Panc1 (cell line): ENCODE data around the gene TMEM132C. TPM values are rescaled to one million over a fixed set of nuclear protein-coding genes. Genes with fewer than 3 reads are reported as not detected.

ENCODE experiments used
- ATAC-seq: fragments of 200-7000 bp; cut with Tn5 transposase; 2 replicates; pipeline ENCODE4 v1.9.1; 2020; ENCODE audit warnings: mild to moderate bottlenecking, moderate library complexity
- BruUV-seq: library from RNA; stranded (reverse); fragments of 400-500 nt; replicated peaks from 2 replicates; lab custom pipeline; 2021; lab: Mats Ljungman, UMichigan
- CTCF ChIA-PET: fragments of 300-600 bp; sonication (Branson Sonifier 250); formaldehyde crosslinking; loops from one replicate; lab custom pipeline; 2022; ENCODE audit warnings: antibody characterized with exemption; lab: Charles Lee
- POLR2A ChIA-PET: fragments of 300-600 bp; sonication (Branson Sonifier 250); formaldehyde crosslinking; loops from one replicate; lab custom pipeline; 2022; ENCODE audit warnings: antibody characterized with exemption; lab: Charles Lee
- DNase-seq: peaks from one replicate; pipeline ENCODE4 v3.0.0-alpha.2; 2010; ENCODE audit warnings: low read depth, low spot score
- H3K27ac ChIP-seq: 2 replicates; pipeline ENCODE4 v1.5.1; 2011; ENCODE audit warnings: mild to moderate bottlenecking, low read length, inconsistent platforms
- H3K27me3 ChIP-seq: fragments of 200-500 bp; sonication (Bioruptor generic); 2 replicates; pipeline ENCODE4 v1.6.0; 2014; ENCODE audit warnings: low read length, inconsistent platforms; ENCODE audit not compliant: control insufficient read depth, insufficient read depth
- H3K36me3 ChIP-seq: fragments of 200-500 bp; sonication (Bioruptor generic); 2 replicates; pipeline ENCODE4 v1.5.1; 2014; ENCODE audit warnings: inconsistent platforms, mild to moderate bottlenecking, low read length, moderate library complexity; ENCODE audit not compliant: control insufficient read depth, insufficient read depth
- H3K4me1 ChIP-seq: 2 replicates; pipeline ENCODE4 v1.5.1; 2011; ENCODE audit warnings: inconsistent platforms, mild to moderate bottlenecking, low read length, moderate library complexity; ENCODE audit not compliant: control insufficient read depth, insufficient read depth
- H3K4me3 ChIP-seq, 2 experiments: 2 replicates each; pipeline ENCODE4 v1.5.1; 2011 to 2012; ENCODE audit warnings: low read depth in 2 of 2, low read length in 2 of 2, mild to moderate bottlenecking in 2 of 2, inconsistent platforms in 1 of 2, moderate library complexity in 1 of 2
- H3K9me3 ChIP-seq: fragments of 200-500 bp; sonication (Bioruptor generic); 2 replicates; pipeline ENCODE4 v1.5.1; 2014; ENCODE audit warnings: low read depth, mild to moderate bottlenecking, inconsistent platforms, low read length, moderate library complexity; ENCODE audit not compliant: control insufficient read depth, insufficient read depth
- POLR2AphosphoS5 ChIP-seq: IDR thresholded peaks from 2 replicates; pipeline ENCODE4 v1.6.1; 2012; ENCODE audit warnings: mild to moderate bottlenecking, low read depth, low read length, moderate library complexity
- SIN3A ChIP-seq: IDR thresholded peaks from 2 replicates; pipeline ENCODE4 v1.6.1; 2012; ENCODE audit warnings: low read depth, mild to moderate bottlenecking, low read length, moderate library complexity, borderline replicate concordance; ENCODE audit not compliant: insufficient read depth
- TCF7L2 ChIP-seq: IDR thresholded peaks from 2 replicates; pipeline ENCODE4 v1.6.1; 2011; ENCODE audit warnings: mild to moderate bottlenecking, low read depth, low read length, inconsistent platforms
- in situ Hi-C: cut with HindIII; loops from 2 replicates; pipeline ENCODE4 v1.10.0; 2016; ENCODE audit warnings: low sequenced_read_pairs, low pct_unique_long_range_greater_than_20kb
- intact Hi-C: fragments of 100-400 bp; cut with micrococcal nuclease; formaldehyde crosslinking; loops from one replicate; pipeline ENCODE4 v1.10.0; 2022; ENCODE audit not compliant: unreplicated experiment
- total RNA-seq: library from RNA; stranded (reverse); gene quantifications from one replicate; pipeline ENCODE4 v1.2.1, GENCODE V29; 2021; ENCODE audit not compliant: unreplicated experiment
- TF ChIP-seq, protein P1 (sequence below), 2 experiments: IDR thresholded peaks; 2 replicates each; pipeline ENCODE4 v1.6.1; 2011 to 2012; ENCODE audit warnings: low read depth in 2 of 2, control low read depth in 1 of 2, low read length in 1 of 2, mild to moderate bottlenecking in 1 of 2, moderate library complexity in 1 of 2; ENCODE audit not compliant: insufficient read depth in 1 of 2
- TF ChIP-seq, protein P2 (sequence below): fragments of 450-650 bp; IDR thresholded peaks from 2 replicates; pipeline ENCODE4 v1.5.1; 2017; ENCODE audit warnings: mild to moderate bottlenecking

Gene TMEM132C
- total RNA-seq, 1 experiment from 2014 or later = not detected

- in situ Hi-C loops = no loop called here
Observed at GRCh38 chr12:128290938-128291337, 24.0 kb downstream of the TMEM132C start.

GRCh38 chr12:128298091-128298748, 31.2 kb downstream of the TMEM132C start:
- ATAC-seq (no peak), DNase-seq (no peak)
- Histone ChIP-seq H3K27ac (no peak overlapping the region), H3K4me3 (no peak overlapping the region), H3K27me3 (no peaks in the 10 kb centered on the region), H3K4me1 (no peaks in the 10 kb centered on the region), H3K36me3 (no peaks in the 10 kb centered on the region), H3K9me3 (no peaks in the 10 kb centered on the region)
- ChIA-PET CTCF (no interaction called here), POLR2A (no interaction called here)
- intact Hi-C loops (no loop called here), in situ Hi-C loops (no loop called here)
- TF ChIP-seq TCF7L2 (no peak), SIN3A (no peak), POLR2AphosphoS5 (no peak)
- TF ChIP-seq, protein P1, sequence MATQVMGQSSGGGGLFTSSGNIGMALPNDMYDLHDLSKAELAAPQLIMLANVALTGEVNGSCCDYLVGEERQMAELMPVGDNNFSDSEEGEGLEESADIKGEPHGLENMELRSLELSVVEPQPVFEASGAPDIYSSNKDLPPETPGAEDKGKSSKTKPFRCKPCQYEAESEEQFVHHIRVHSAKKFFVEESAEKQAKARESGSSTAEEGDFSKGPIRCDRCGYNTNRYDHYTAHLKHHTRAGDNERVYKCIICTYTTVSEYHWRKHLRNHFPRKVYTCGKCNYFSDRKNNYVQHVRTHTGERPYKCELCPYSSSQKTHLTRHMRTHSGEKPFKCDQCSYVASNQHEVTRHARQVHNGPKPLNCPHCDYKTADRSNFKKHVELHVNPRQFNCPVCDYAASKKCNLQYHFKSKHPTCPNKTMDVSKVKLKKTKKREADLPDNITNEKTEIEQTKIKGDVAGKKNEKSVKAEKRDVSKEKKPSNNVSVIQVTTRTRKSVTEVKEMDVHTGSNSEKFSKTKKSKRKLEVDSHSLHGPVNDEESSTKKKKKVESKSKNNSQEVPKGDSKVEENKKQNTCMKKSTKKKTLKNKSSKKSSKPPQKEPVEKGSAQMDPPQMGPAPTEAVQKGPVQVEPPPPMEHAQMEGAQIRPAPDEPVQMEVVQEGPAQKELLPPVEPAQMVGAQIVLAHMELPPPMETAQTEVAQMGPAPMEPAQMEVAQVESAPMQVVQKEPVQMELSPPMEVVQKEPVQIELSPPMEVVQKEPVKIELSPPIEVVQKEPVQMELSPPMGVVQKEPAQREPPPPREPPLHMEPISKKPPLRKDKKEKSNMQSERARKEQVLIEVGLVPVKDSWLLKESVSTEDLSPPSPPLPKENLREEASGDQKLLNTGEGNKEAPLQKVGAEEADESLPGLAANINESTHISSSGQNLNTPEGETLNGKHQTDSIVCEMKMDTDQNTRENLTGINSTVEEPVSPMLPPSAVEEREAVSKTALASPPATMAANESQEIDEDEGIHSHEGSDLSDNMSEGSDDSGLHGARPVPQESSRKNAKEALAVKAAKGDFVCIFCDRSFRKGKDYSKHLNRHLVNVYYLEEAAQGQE (IDR thresholded peaks at IDR 0.05; ENCODE audit: insufficient read depth in 1 of 2, low read depth in 2 of 2, low read length in 1 of 2) = no peak
- TF ChIP-seq, protein P2, sequence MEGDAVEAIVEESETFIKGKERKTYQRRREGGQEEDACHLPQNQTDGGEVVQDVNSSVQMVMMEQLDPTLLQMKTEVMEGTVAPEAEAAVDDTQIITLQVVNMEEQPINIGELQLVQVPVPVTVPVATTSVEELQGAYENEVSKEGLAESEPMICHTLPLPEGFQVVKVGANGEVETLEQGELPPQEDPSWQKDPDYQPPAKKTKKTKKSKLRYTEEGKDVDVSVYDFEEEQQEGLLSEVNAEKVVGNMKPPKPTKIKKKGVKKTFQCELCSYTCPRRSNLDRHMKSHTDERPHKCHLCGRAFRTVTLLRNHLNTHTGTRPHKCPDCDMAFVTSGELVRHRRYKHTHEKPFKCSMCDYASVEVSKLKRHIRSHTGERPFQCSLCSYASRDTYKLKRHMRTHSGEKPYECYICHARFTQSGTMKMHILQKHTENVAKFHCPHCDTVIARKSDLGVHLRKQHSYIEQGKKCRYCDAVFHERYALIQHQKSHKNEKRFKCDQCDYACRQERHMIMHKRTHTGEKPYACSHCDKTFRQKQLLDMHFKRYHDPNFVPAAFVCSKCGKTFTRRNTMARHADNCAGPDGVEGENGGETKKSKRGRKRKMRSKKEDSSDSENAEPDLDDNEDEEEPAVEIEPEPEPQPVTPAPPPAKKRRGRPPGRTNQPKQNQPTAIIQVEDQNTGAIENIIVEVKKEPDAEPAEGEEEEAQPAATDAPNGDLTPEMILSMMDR = no peak
- BruUV-seq = no TSS peak

More at GRCh38 chr12:128290938-128291337, 24.0 kb downstream of the TMEM132C start:
- TF ChIP-seq POLR2AphosphoS5 = no peak
- TF ChIP-seq SIN3A = no peak
- TF ChIP-seq, protein P1 (IDR thresholded peaks at IDR 0.05; ENCODE audit: insufficient read depth in 1 of 2, low read depth in 2 of 2, low read length in 1 of 2) = no peak
- TF ChIP-seq, protein P2 = no peak
- no peak for TF ChIP-seq TCF7L2
- no TSS peak for BruUV-seq
- ChIA-PET CTCF (no interaction called here), POLR2A (no interaction called here)
- no peak for DNase-seq
- Histone ChIP-seq H3K4me3 (no peak overlapping the region), H3K27ac (no peak overlapping the region), H3K9me3 (no peaks in the 10 kb centered on the region), H3K4me1 (no peaks in the 10 kb centered on the region), H3K27me3 (no peaks in the 10 kb centered on the region; the same call in 1 of the 2 replicates), H3K36me3 (no peaks in the 10 kb centered on the region)
- no peak for ATAC-seq
- intact Hi-C loops = no loop called here
